D341Med (cell line): ENCODE results near the gene ADCK2.
A peak's percentile ranks its signal among the peaks of the same experiment; 100 is the strongest.
"Not testable (repeated sequence)": the region's sequence is repeated elsewhere in the genome, so short reads cannot be mapped to it uniquely, and the experiment has no call there.

ENCODE experiments used
- DNase-seq: peaks from one replicate; pipeline ENCODE4 v3.0.0; 2012; ENCODE audit warnings: low spot score

ADCK2 gene

DNA sequence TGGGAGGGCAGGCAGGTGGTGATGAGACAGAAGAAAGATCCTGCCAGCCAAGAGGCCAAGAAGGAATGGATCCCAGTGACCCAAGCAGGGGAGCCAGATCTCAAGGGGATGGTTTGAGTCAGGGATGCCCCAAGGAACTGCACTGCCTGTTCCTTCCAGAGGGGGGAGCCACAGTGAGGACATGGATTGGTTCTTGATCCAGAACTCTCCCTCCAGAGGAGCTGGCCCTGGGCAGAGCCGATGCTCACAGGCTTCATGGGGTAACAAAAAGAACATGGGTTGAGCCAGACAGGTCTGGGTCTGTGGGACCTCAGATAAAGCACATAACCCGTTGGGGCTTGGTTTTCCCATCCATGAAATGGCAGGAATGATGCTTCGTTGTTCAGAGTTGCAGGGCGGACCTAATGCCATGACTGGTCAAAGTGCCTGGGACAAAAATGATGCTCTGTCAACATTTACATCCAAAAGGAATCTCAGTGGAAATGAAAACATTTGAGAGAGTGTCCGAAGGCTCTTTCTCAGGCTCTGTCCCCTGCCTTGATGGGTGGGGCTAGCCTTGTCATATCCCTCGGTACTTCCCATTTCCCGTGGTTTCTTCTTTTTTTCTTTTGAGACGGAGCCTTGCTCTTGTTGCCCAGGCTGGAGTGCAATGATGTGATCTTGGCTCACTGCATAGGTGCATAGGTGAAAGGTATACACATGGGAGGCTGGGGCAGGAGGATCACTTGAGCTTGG, 27.4 kb upstream of the ADCK2 start:
- no peak for DNase-seq

DNA sequence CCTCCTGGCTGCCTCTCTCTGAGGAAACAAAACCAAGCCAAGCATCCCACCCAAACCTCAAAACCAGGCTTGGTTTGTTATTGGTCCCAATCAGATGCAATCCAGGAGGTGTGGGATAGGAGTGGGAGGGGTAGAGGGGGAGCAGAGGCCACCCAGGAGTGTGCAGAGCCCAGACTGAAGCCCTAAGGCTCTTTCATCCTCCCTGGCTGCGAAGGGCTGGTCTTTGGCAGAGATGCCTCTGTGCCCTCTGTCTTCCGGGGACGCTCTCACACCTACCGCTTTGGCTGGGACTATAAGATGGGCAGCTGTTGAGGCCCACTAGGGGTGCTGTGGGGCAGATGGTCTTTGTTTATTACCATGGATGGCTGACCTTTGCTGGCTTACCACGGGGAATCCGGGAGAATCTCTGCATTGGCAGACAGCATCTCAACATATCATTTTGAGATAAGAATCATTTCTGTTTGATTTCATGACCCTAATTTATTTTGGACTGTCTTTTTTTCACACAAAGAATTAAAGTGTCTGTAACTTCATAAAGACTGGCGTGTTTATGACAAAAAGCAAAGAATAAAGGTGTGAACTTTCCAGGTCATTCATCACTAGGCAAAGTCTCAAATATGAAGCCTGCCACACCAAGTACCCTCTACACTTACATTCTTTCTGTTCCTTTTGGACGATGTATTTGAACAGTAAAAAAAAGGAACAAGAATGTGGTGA, 25.7 kb upstream of the ADCK2 start:
- DNase-seq = peak; percentile 76

DNA sequence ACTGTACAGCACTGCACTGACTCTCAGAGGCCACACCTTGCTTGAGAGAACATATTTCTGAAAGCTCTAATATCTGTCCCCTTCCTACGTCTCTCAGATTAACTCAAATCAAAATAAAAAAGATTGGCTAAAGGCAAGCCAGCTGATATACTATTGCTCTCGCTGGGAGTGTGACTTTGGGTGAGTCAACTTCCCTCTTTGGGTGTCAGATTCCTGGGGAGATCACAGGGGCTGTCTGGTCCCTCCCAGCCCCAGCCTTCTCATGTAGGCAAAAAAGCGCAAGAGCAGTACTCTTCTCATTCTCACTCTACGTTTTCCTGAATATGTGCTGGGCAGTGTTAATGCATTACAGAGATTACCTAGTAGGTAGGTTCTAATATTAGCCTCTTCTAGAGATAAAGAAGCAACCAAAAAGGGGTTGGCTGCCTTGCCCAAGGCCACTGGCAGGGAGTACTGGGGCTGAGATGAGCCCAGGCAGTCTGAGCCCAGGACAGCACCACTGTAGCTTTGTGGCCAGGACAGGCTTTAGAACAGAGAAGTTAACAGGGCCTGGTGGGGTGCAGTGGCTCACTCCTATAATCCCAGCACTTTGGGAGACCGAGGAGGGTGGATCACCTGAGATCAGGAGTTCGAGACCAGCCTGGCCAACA, 23.1 kb upstream of the ADCK2 start:
- no peak for DNase-seq

DNA sequence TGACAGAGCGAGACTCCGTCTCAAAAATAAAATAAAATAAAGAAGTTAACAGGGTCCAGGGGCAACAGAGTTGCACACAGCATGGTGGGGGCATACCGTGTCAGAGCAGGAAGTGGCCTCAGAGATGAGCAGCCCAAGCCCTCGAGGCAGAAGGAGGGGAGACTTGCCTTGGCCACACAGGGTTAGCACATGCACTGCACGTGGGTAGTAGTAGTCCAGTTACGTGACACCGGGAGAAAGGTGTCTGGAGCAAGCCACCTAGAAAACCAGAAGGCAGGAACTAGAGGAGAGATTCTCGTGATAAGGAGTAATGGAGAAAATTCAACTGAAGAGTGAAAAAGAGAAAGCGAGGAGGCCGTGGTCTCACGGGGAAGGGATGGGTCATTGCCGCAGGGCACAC, 22.4 kb upstream of the ADCK2 start:
- no peak for DNase-seq

DNA sequence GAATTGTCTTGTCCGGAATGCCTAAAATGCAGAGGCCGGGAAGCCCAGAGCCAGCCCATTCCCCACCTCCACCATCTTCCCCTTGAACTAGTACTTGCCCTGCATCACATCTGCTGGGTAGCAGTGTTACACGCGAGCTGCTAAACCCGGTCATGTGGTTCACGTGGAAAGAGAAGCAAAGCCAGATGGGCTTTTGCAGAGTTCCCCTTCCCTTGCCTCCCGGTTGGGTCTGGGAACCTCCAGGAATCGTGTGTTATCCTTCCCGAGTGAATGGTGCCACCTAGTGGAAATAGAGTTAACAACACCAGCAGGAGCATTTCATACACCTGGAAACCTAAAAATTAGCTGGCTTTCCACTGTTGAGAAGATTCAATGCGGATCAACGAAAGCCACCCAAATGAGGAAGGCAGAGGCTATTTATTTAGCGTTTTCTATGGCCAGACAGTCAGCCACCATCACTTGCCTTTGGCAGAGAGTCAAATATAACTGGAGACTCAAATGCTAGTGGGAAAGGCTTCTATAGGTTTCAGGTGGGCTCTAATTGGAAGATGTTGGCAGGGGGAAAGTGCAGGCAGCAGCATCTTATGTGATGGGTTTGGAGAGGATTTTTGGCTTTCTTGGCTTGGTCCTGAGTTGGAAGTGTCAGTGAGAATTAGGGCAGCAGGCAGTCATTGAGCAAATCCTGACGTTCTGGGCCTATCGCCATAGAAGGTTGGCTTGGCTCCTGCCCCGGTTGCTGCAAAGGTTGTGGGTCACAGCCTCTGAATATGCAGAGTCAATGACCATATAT, 19.2 kb upstream of the ADCK2 start:
- peak; percentile 83 for DNase-seq

DNA sequence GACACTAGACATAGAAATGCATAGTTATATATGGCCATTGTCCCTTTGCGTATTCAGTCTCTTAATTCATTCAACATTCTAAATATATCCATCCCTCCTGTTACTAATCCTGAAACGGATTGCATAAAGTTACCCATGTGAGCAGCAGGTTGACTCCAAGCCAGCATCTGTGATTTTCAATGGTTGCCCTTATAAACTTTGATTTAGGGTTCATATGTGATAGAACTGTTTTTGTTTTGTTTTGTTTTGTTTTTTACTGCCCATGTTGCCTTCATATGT, 18.7 kb upstream of the ADCK2 start:
- DNase-seq = no peak

DNA sequence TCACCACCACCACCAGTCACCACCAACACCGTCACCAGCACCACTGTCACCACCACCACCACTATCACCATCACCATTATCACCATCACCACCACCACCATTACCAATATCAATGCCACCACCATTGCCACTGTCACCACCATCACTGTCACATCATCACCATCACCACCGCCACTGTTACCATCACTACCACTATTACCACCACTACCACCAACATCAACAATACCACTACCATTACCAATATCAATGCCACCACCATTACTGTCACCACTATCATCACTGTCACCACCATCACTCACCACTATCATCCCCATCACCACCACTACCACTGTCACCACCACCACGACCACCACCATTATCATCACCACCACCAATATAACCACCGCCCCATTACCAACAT, 18.1 kb upstream of the ADCK2 start:
- no peak for DNase-seq

DNA sequence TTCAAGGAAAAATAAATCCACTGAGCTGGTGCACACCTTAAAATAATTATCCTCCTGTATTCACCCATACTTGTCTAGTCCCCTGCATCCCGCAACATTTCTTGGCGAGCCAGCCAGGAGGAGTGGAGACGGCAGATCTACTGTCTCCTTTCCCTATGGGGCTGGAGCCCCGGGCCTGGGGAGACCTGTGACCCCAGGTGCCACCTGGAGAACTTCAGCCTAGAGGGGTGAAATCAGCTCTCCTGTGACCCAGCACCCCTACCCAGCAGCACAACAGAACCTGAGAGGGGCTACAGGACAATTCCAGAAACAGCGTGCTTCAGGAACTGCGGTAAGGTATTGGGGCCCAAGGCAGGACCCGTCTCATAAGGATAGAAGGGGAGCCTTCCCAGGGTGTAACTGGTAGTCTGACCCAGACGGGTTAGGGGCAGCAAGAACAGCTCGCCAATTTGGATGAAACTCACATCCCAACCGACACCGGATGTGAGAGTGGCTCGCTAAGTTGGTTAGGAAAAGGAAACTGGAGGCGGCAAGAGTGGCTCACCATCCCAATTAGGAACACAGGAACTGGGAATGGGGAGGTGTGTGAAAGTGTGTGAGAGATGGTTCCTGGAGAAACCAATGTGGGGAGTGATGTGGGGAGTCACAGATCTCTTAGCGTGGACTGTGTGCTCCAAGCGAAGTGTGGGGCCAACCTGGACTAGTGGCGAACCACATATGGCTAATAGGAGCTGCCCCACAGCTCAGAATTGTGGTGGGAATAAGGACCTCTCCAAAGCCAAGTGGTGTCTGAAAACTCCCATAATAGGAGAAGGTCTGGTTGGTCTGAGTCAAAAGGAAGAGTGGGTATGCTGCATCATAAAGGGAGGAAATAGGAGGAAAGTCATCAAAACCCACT, 17.0 kb upstream of the ADCK2 start:
- no peak for DNase-seq

DNA sequence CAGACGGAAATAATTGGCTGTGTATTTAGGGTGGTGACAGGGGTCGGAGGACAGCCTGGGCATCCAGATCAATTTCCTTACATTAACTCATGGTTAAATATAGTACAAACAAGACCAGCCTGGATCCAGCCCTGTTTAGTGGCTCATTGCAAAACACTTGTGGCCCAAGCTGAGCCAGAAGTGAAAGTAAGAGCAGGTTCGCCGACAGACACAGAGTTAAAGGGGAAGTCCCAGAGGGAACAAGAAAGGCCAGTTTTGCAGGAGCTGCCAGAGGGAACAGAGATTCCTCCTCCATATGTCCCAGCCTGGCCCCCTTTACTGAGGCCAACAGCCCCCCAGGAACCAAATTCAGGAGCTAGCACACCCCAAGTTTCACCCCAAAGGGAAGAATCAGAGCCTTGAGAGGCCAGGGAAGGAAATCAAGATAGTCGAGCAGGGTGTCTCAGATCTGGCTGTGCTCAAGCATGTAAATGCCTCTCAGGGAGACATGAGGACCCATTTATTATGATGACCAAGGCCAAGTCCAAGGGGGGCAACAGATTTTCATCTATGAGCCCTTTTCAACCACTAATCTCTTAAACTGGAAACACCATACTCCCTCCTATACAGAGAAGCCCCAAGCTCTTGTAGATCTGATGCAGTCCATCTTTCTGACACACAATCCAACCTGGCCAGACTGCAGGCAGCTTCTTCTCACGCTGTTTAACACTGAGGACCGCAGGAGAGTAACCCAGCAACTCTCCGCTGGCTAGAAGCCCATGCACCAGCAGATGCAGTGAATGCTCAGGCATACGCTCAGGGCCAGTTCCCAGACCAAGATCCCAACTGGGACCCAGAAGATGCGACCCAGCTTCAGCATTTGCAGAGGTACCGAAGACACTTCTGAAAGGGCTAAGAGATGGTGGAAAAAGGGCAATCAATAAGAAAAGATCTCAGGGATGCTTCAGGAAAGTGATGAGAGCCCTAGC, 15.9 kb upstream of the ADCK2 start:
- no peak for DNase-seq

DNA sequence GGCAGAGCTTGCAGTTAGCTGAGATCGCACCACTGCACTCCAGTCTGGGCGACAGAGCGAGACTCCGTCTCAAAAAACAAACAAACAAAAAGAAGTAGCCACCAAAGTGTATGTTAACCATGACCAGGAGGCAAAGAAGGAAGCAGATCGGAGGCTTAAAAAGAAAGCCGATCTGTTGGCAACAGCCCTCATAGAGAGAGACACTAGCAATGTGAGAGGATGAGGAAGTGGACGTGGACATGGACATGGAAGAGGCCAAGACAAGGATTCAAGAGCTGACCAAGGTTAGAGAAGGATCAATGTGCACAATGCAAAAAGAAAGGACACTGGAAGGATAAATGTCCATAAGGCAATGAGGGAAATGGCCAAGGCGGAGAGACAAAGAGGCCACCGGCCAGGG, 14.9 kb upstream of the ADCK2 start:
- DNase-seq = no peak

DNA sequence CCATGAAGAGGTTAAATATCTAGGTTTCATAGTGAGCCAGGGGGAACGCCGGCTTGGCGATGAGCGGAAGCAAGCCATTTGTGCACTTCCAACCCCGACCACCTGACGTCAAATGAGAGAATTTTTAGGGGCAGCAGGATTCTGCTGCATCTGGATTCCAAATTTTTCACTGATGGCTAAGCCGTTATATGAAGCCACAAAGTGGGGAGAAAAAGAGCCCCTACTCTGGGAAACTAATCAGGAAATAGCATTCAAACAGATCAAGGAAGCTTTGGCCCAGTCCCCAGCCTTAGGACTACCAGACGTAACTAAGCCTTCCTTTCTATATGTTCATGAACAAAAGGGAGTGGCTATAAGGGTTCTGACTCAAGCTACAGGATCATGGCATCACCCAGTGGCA, 12.9 kb upstream of the ADCK2 start:
- DNase-seq = no peak

DNA sequence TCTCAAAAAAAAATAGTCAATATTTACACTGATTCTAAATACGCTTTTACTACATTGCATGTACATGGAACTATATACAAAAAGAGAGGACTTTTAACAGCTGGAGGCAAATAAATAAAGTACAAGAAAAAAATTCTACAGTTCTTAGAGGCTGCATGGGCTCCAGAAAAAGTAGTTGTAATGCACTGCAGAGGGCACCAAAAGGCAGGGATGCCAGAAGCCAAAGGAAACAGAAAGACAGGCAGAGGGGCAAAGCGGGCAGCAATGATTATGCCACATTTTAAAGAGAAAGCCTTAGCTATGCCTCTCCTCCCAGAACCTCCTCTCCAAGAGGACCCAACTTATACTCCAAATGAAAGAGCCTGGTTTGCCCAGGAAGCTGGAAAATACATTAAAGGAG, 11.6 kb upstream of the ADCK2 start:
- peak; percentile 45 for DNase-seq

DNA sequence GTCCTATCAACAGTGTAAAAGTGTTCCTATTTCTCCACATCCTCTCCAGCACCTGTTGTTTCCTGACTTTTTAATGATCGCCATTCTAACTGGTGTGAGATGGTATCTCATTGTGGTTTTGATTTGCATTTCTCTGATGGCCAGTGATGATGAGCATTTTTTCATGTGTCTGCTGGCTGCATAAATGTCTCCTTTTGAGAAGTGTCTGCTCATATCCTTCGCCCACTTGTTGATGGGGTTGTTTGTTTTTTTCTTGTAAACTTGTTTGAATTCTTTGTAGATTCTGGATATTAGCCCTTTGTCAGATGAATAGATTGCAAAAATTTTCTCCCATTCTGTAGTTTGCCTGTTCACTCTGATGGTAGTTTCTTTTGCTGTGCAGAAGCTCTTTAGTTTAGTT, 9.8 kb upstream of the ADCK2 start:
- DNase-seq = not testable (repeated sequence)

DNA sequence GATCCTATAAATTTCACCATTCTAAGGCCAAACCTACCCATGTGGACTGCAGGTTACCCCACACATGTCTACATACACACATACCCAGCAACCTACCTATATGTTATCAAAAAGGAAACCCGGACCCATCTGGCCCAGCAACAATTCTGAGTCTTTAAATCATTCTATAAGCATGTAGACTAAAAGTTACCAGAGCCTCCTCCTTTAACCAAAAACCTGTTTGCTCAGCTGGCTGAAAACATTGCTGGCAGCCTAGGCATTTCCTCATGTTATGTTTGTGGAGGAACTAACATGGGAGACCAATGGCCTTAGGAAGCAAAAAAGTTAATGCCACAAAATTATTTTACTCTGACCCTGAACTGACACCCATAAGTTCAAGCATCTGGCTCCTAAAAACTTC, 5.3 kb upstream of the ADCK2 start:
- no peak for DNase-seq

DNA sequence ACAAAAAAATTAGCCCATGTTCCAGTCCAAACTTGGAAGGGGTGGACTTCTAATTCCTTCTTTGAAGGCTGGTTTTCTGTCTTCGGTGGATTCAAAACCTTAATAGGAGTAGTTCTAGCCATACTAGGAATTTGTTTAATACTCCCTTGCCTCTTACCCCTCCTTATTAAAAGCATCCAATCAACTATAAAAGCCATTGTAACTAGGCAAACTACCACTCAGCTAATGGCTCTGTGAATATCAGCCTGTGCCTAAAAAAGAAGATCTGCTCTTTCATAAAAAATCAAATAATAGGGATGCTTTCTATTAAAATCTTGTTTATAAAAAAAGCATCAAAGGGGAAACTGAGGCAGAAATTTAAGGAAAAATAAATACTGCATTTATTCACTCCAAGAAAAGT, 4.1 kb upstream of the ADCK2 start:
- DNase-seq = no peak

DNA sequence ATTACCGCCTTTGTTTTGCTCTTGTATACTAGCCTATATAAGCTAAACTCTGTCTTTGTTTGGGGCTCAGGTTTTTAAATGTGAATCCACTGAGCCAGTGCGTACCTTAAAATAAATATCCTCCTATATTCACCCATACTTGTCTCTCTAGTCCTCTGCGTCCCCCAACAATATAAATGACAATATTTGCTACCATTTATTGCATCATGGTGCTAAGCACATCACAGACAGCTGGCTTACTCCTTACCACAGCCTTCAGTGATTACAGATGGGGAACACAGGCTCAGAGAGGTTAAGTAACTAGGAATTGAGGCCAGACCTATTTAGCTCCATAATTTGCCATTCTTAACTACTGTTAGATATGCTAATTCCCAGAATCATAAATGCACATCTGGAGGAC, 3.4 kb upstream of the ADCK2 start:
- no peak for DNase-seq

DNA sequence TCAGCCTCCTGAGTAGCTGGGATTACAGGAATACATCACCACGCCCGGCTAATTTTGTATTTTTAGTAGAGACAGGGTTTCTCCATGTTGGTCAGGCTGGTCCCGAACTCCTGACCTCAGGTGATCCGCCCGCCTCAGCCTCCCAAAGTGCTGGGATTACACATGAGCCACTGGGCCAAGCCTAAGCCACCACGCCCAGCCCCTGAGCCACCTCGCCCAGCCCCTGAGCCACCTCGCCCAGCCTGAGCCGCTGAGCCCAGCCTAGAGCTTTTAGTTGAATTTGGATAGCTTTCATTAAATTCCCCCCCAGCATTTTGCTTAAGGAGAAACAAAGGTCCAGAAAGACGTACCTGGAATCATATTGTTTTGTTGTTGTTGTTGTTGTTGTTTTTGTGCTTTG, 2.9 kb upstream of the ADCK2 start:
- not testable (repeated sequence) for DNase-seq

DNA sequence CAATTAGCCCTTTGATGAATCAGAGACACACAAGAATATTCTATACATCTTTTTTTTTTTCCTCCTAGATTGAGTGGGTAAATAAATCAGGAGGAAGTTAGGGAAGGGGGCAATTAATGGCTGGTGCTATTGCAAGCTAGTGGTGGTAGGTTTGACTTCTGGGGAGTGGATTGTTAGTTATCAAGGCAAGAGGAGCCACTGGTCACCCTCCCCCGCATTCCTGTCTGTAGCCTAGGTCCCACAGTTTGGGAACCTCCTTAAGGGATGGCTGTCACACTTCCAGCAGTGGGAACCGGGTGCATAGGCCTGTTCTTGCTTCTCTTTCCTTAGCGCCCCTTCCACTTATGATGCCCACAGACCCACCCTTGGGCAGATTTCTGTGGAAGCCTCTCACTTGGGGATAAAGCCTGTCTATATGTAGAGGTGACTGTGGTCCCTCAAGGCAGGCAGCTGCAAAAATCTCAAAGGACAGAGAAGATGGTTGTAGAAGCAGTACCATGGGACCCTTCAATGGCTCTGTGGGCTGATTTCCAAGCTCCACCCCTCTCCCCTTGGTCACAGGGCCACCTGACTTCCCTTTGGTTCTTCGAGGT, 2.3 kb upstream of the ADCK2 start:
- no peak for DNase-seq

DNA sequence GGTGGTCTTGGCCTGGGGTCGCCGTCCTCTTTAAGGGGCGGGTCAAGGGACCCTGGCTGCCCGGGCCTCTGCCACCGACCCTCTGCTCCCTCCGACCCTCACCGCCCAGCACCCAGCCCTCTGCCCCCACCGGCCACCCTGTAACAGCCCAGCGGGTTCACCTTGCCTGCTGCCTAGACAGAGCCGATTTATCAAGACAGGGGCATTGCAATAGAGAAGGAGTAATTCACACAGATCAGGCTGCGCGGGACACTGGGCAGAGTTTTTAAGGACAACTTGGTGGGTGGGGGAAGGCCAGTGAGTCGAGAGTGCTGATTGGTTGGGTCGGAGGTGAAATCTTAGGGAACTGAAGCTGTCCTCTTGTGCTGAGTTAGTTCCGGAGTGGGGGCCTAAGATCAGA, 779 bp upstream of the ADCK2 start:
- DNase-seq = no peak

DNA sequence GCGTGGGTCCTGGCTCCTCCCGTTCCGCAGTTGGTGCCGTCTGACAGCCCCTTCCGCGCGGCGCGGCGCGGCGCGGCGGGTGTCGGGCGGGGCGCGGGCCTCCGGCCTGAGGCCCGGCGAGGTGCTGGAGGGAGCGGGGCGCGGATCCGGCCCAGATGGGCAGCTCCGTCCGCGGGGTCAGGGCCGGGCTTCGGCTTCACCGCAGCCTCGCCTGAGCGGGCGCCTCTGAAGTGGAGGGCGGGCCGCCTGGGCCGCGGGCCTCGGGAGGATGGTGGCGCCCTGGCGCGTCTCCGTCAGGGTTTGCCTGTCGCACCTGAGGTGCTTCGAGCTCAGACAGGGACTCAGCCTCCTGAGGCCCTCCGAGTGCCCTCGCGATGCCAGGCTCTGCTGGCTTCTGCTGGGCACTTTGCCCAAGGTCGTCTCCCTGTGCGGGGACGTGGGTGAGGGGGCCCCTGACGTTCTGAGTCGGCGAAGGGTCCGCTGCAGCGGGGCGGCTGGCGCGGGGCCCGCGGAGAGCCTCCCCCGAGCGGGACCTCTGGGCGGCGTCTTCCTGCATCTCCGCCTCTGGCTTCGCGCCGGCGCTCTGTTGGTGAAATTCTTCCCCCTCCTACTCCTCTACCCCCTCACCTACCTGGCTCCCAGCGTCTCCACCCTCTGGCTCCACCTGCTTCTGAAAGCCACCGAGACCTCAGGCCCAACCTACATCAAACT, 473 bp downstream of the ADCK2 start:
- DNase-seq = peak; percentile 85
